ENCODE results near the gene PPCDC. TPM values are rescaled to one million over a fixed set of nuclear protein-coding genes. Genes with fewer than 3 reads are reported as not detected.

Gene PPCDC
- polyA plus RNA-seq, 10 donors: 4.9 to 8.7 (median 7.1) TPM

Other genes with a start within 250 kb of the PPCDC start
- 10 to 100 TPM; 23.1 to 42.0 (median 32.1) TPM for gene CSK, start 241.5 kb upstream of the PPCDC start, polyA plus RNA-seq (ENCODE audit: insufficient read length in 10 of 10)
- gene LMAN1L, start 210.8 kb upstream of the PPCDC start, polyA plus RNA-seq (ENCODE audit: insufficient read length in 10 of 10): under 1 TPM in 1 of 10 donors, not detected in 9; 0.20 TPM
- under 1 TPM in 1 of 10 donors, not detected in 9; 0.10 TPM for gene CPLX3, start 197.0 kb upstream of the PPCDC start, polyA plus RNA-seq (ENCODE audit: insufficient read length in 10 of 10)
- gene ULK3, start 180.4 kb upstream of the PPCDC start, polyA plus RNA-seq (ENCODE audit: insufficient read length in 10 of 10): 10 to 100 TPM; 24.3 to 44.8 (median 30.4) TPM
- gene SCAMP2, start 150.2 kb upstream of the PPCDC start, polyA plus RNA-seq (ENCODE audit: insufficient read length in 10 of 10): 10 to 100 TPM; 49.3 to 63.3 (median 54.8) TPM
- gene MPI, start 133.5 kb upstream of the PPCDC start, polyA plus RNA-seq (ENCODE audit: insufficient read length in 10 of 10): 10 to 100 TPM; 47.8 to 64.6 (median 56.9) TPM
- gene FAM219B, start 116.7 kb upstream of the PPCDC start, polyA plus RNA-seq (ENCODE audit: insufficient read length in 10 of 10): 10 to 100 TPM; 37.0 to 55.6 (median 43.6) TPM
- gene COX5A, start 85.5 kb upstream of the PPCDC start, polyA plus RNA-seq (ENCODE audit: insufficient read length in 10 of 10): 100 to 1,000 TPM; 192 to 258 (median 234) TPM
- gene RPP25, start 66.8 kb upstream of the PPCDC start, polyA plus RNA-seq (ENCODE audit: insufficient read length in 10 of 10): 1 to 10 TPM in 8 of 10 donors, under 1 TPM in 2; 0.69 to 1.9 (median 1.4) TPM
- 1 to 10 TPM; 2.8 to 7.5 (median 4.9) TPM for gene SCAMP5, start 28.0 kb upstream of the PPCDC start, polyA plus RNA-seq (ENCODE audit: insufficient read length in 10 of 10)
- 10 to 100 TPM in 5 of 10 donors, 1 to 10 TPM in 5; 7.1 to 15.3 (median 10.0) TPM for gene C15orf39, start 178.3 kb downstream of the PPCDC start, polyA plus RNA-seq (ENCODE audit: insufficient read length in 10 of 10)
- not detected for gene GOLGA6C, start 234.7 kb downstream of the PPCDC start, polyA plus RNA-seq (ENCODE audit: insufficient read length in 10 of 10)